K562 (cell line): ENCODE data around the gene TRPM4. TPM values are rescaled to one million over a fixed set of nuclear protein-coding genes. Genes with fewer than 3 reads are reported as not detected.
A peak's percentile ranks its signal among the peaks of the same experiment; 100 is the strongest.

Source experiments
- CREB3L1 ChIP-seq: fragments of 450-650 bp; IDR thresholded peaks from 2 replicates; pipeline ENCODE4 v1.6.1; 2014; ENCODE audit warnings: low read depth, mild to moderate bottlenecking, moderate library complexity, borderline replicate concordance
- CUX1 ChIP-seq: fragments of 200-800 bp; sonication (Bioruptor generic); IDR thresholded peaks from 2 replicates; pipeline ENCODE4 v1.6.1; 2016; ENCODE audit warnings: missing genetic modification characterization, missing compliant biosample characterization
- GABPB1 ChIP-seq: sonication (generic); formaldehyde crosslinking; IDR thresholded peaks from 2 replicates; pipeline ENCODE4 v1.8.0; 2022; ENCODE audit warnings: mild to moderate bottlenecking, missing genetic modification reagents
- HNRNPLL ChIP-seq: fragments of 200-400 bp; formaldehyde crosslinking; IDR thresholded peaks from 2 replicates; pipeline ENCODE4 v1.6.1; 2017; ENCODE audit warnings: low read length, low read depth, mild to moderate bottlenecking; ENCODE audit not compliant: poor library complexity, severe bottlenecking
- MEIS2 ChIP-seq: fragments of 450-650 bp; IDR thresholded peaks from 2 replicates; pipeline ENCODE4 v1.6.1; 2014; ENCODE audit warnings: mild to moderate bottlenecking; ENCODE audit not compliant: partially characterized antibody
- MLLT1 ChIP-seq, 2 experiments: fragments of 450-650 bp; IDR thresholded peaks; 2 replicates each; pipeline ENCODE4 v1.6.1; 2016
- MYNN ChIP-seq, 2 experiments: sonication (generic); formaldehyde crosslinking in 1 of 2; IDR thresholded peaks; 2 replicates each; pipeline versions ENCODE4 v1.5.0 to v1.6.1; 2016 to 2020; ENCODE audit warnings: antibody characterized with exemption in 1 of 2, missing genetic modification reagents in 1 of 2
- PHF8 ChIP-seq: fragments of 200-600 bp; sonication (generic); IDR thresholded peaks from 2 replicates; pipeline ENCODE4 v1.6.1; 2012; ENCODE audit warnings: mixed run types, mild to moderate bottlenecking, inconsistent platforms, low read length, moderate library complexity, borderline replicate concordance
- POU5F1 ChIP-seq: fragments of 150-350 bp; IDR thresholded peaks from 2 replicates; pipeline ENCODE4 v1.6.1; 2014; ENCODE audit warnings: borderline replicate concordance, low read length, low read depth, mild to moderate bottlenecking; ENCODE audit not compliant: partially characterized antibody
- RAD51 ChIP-seq: fragments of 450-650 bp; IDR thresholded peaks from 2 replicates; pipeline ENCODE4 v1.7.1; 2016; ENCODE audit warnings: low read depth, mild to moderate bottlenecking, borderline replicate concordance
- RBBP5 ChIP-seq: fragments of 200-600 bp; sonication (generic); IDR thresholded peaks from 2 replicates; pipeline ENCODE4 v1.6.1; 2012; ENCODE audit warnings: borderline replicate concordance, mild to moderate bottlenecking, low read length, control low read depth, inconsistent platforms; ENCODE audit not compliant: insufficient read depth, poor library complexity, severe bottlenecking
- SP1 ChIP-seq: sonication (generic); formaldehyde crosslinking; IDR thresholded peaks from 2 replicates; pipeline ENCODE4 v1.8.1; 2022; ENCODE audit warnings: mild to moderate bottlenecking, missing genetic modification reagents
- TAF7 ChIP-seq: fragments of 450-650 bp; IDR thresholded peaks from 2 replicates; pipeline ENCODE4 v1.6.1; 2016; ENCODE audit warnings: missing genetic modification characterization, missing compliant biosample characterization
- ZBTB5 ChIP-seq: fragments of 450-650 bp; IDR thresholded peaks from 2 replicates; pipeline ENCODE4 v1.6.1; 2017; ENCODE audit warnings: antibody characterized with exemption
- ZNF507 ChIP-seq: conservative IDR thresholded peaks from 2 replicates; pipeline ENCODE4 v1.6.1; 2017; ENCODE audit warnings: missing genetic modification characterization, missing compliant biosample characterization
- polyA plus RNA-seq, 8 experiments: library from polyadenylated mRNA; depleted of rRNA in 4 of 8; stranded (reverse) in 5 of 8; unstranded in 3 of 8; fragments of >200 nt; fragmentation: Nextera tagmentation in 2 of 8; fragmentation: Illumina TruSeq in 1 of 8; extraction: Ambion mirVana in 2 of 8; extraction: Trizol in 1 of 8; gene quantifications; 2 replicates each; pipeline versions ENCODE4 v1.2.1 to v1.2.3, GENCODE V29; 2011 to 2014; ENCODE audit warnings: inconsistent platforms in 1 of 8, missing spikeins in 1 of 8
- total RNA-seq, 7 experiments: library from RNA; depleted of rRNA in 6 of 7; stranded (reverse); fragments of >200 nt in 6 of 7; fragmentation: Illumina TruSeq in 2 of 7; extraction: Trizol in 2 of 7; gene quantifications; 2 replicates each; pipeline versions ENCODE4 v1.2.1 to v1.2.3, GENCODE V29; 2011 to 2021; ENCODE audit warnings: low replicate concordance in 1 of 7

TRPM4 gene
- total and polyA plus RNA-seq, 9 of the 15 experiments (the other 6 are each of a cell fraction or from before 2014, with no cell fraction given) = 6.5 to 45.4 (median 15.2) TPM

- TF ChIP-seq MYNN (IDR thresholded peaks at IDR 0.05) (no peak), MYNN (CRISPR knock-in tag; IDR thresholded peaks at IDR 0.05) (no peak), CREB3L1 (peak; percentile 68; the same call in 1 of the 2 replicates), TAF7 (tag) (no peak), RAD51 (peak; percentile 91), PHF8 (peak; percentile 68; the same call in 1 of the 2 replicates), GABPB1 (CRISPR knock-in tag) (peak; percentile 49; the same call in 1 of the 2 replicates), MLLT1 (IDR thresholded peaks at IDR 0.05) (0 out of 4 replicates have a peak, but pooled peaks of 1 of the 2 experiments have one; percentile 32), RBBP5 (no peak), ZBTB5 (no peak), MEIS2 (peak; percentile 2), CUX1 (no peak), HNRNPLL (peak; percentile 26), ZNF507 (tag) (no peak), SP1 (peak; percentile 77), POU5F1 (no peak)
Measured at GRCh38 chr19:49113762-49114629, 43.6 kb upstream of the TRPM4 start, which contains the start of gene LIN7B (continued).
